Femur (tissue), 1 donor: ENCODE measurements around the gene ZBTB20.

Experiments
- DNase-seq: peaks from one replicate; pipeline ENCODE4 v3.0.0-alpha.2; 2017

The ZBTB20 gene

GRCh38 chr3:114427285-114428043 lies 719.6 kb downstream of the ZBTB20 start:
- no peak for DNase-seq

- no peak for DNase-seq
Measured at GRCh38 chr3:114424337-114424736, 722.8 kb downstream of the ZBTB20 start.

- no peak for DNase-seq
Measured at GRCh38 chr3:114421204-114421603, 725.9 kb downstream of the ZBTB20 start.

GRCh38 chr3:114420072-114420471 lies 727.0 kb downstream of the ZBTB20 start:
- DNase-seq: no peak

GRCh38 chr3:114418724-114419543 lies 728.2 kb downstream of the ZBTB20 start:
- no peak for DNase-seq

GRCh38 chr3:114418107-114418506 lies 729.0 kb downstream of the ZBTB20 start:
- no peak for DNase-seq

GRCh38 chr3:114417675-114418074 lies 729.4 kb downstream of the ZBTB20 start:
- no peak for DNase-seq

GRCh38 chr3:114417265-114417664 lies 729.8 kb downstream of the ZBTB20 start:
- no peak for DNase-seq

- no peak for DNase-seq
Measured at GRCh38 chr3:114411811-114412803, 735.0 kb downstream of the ZBTB20 start.

GRCh38 chr3:114411190-114411668 lies 735.9 kb downstream of the ZBTB20 start:
- no peak for DNase-seq

GRCh38 chr3:114408736-114409670 lies 738.1 kb downstream of the ZBTB20 start:
- no peak for DNase-seq

- no peak for DNase-seq
Measured at GRCh38 chr3:114406922-114407321, 740.2 kb downstream of the ZBTB20 start.

GRCh38 chr3:114406286-114406685 lies 740.8 kb downstream of the ZBTB20 start:
- no peak for DNase-seq

- no peak for DNase-seq
Measured at GRCh38 chr3:114405202-114405990, 741.7 kb downstream of the ZBTB20 start.

- no peak for DNase-seq
Measured at GRCh38 chr3:114404590-114404989, 742.5 kb downstream of the ZBTB20 start.

GRCh38 chr3:114402838-114403237 lies 744.2 kb downstream of the ZBTB20 start:
- no peak for DNase-seq

- DNase-seq: no peak
Measured at GRCh38 chr3:114401346-114401745, 745.7 kb downstream of the ZBTB20 start.

GRCh38 chr3:114400371-114400770 lies 746.7 kb downstream of the ZBTB20 start:
- DNase-seq: no peak

GRCh38 chr3:114394551-114394950 lies 752.5 kb downstream of the ZBTB20 start:
- DNase-seq: no peak

GRCh38 chr3:114393367-114394072 lies 753.6 kb downstream of the ZBTB20 start:
- DNase-seq: no peak
